Measurements from ENCODE around the gene LRRN2.

- TF ChIP-seq EZH2 (IDR thresholded peaks at IDR 0.05; ENCODE audit: borderline replicate concordance) (peak; percentile 45), EZH2phosphoT487 (IDR thresholded peaks at IDR 0.05; ENCODE audit: low read depth, severe bottlenecking, unreplicated experiment) (no peak)
- TF ChIP-seq, protein P1, sequence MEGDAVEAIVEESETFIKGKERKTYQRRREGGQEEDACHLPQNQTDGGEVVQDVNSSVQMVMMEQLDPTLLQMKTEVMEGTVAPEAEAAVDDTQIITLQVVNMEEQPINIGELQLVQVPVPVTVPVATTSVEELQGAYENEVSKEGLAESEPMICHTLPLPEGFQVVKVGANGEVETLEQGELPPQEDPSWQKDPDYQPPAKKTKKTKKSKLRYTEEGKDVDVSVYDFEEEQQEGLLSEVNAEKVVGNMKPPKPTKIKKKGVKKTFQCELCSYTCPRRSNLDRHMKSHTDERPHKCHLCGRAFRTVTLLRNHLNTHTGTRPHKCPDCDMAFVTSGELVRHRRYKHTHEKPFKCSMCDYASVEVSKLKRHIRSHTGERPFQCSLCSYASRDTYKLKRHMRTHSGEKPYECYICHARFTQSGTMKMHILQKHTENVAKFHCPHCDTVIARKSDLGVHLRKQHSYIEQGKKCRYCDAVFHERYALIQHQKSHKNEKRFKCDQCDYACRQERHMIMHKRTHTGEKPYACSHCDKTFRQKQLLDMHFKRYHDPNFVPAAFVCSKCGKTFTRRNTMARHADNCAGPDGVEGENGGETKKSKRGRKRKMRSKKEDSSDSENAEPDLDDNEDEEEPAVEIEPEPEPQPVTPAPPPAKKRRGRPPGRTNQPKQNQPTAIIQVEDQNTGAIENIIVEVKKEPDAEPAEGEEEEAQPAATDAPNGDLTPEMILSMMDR (IDR thresholded peaks at IDR 0.05; ENCODE audit: poor library complexity): no peak
Observed at GRCh38 chr1:204684206-204684570, 1.4 kb downstream of the LRRN2 start.
